ENCODE results near the gene FLRT3.

FLRT3 gene

GRCh38 chr20:14337400-14338171 is at the start of gene FLRT3:
FLRT3 (minus strand) TSS chr20:14337612; CDS start chr20:14327506, 10,106 bp downstream.
- peak within 1 kb of the TSS; percentile 35 for H3K4me3 ChIP-seq (ENCODE audit: low read depth, low read length)

GRCh38 chr20:14386726-14387125 is 49.3 kb upstream of the FLRT3 start:
- no peak overlapping the region for H3K4me3 ChIP-seq (ENCODE audit: low read depth, low read length)
- TF ChIP-seq, protein P1, sequence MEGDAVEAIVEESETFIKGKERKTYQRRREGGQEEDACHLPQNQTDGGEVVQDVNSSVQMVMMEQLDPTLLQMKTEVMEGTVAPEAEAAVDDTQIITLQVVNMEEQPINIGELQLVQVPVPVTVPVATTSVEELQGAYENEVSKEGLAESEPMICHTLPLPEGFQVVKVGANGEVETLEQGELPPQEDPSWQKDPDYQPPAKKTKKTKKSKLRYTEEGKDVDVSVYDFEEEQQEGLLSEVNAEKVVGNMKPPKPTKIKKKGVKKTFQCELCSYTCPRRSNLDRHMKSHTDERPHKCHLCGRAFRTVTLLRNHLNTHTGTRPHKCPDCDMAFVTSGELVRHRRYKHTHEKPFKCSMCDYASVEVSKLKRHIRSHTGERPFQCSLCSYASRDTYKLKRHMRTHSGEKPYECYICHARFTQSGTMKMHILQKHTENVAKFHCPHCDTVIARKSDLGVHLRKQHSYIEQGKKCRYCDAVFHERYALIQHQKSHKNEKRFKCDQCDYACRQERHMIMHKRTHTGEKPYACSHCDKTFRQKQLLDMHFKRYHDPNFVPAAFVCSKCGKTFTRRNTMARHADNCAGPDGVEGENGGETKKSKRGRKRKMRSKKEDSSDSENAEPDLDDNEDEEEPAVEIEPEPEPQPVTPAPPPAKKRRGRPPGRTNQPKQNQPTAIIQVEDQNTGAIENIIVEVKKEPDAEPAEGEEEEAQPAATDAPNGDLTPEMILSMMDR (IDR thresholded peaks at IDR 0.05; ENCODE audit: low read depth, low read length): no peak

More at GRCh38 chr20:14337400-14338171, at the start of gene FLRT3:
- TF ChIP-seq, protein P1 (IDR thresholded peaks at IDR 0.05; ENCODE audit: low read depth, low read length): 0 out of 2 replicates have a peak, but pooled peaks have one; percentile 12

GRCh38 chr20:14385176-14385740 is 47.8 kb upstream of the FLRT3 start:
- H3K4me3 ChIP-seq (ENCODE audit: low read depth, low read length): no peak overlapping the region
- TF ChIP-seq, protein P1 (IDR thresholded peaks at IDR 0.05; ENCODE audit: low read depth, low read length): no peak

DNA sequence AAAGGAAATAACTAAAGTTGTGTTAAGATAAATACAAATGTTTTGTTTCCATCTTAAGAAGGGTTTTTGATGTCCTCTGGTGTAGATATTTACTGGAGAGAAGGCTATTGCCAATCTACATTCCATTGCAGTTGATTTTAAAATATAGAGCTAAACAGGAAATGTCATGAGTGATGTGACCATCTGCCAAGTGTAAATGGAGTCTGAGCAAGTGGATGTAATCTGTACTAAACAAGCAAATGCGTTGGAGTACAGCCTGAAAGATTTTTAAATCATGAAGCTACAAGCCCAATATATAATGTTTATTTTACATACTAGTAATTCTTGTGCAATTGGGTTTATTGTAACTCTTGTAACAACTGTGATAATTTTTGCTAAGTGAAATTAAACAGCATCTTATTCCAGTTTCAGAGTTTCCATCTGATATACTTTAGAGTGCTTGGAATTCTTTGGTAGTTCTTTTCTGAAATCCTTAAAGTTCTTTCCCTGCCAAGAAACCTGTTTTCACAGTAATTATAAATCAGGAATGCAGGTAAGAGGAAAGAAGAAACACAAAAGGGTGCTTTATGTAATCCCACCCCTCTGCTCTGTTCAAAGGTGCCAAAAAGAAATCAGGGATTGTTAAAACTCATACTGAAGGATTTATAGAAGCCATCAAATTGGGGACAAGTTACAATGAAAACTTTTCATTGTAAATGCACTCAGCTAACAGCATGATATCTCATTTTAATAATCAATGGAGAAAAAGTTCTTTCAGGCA is 47.2 kb upstream of the FLRT3 start:
- TF ChIP-seq, protein P1 (IDR thresholded peaks at IDR 0.05; ENCODE audit: low read depth, low read length): no peak
- no peak overlapping the region for H3K4me3 ChIP-seq (ENCODE audit: low read depth, low read length)

- H3K4me3 ChIP-seq (ENCODE audit: low read depth, low read length): no peak overlapping the region
- TF ChIP-seq, protein P1 (IDR thresholded peaks at IDR 0.05; ENCODE audit: low read depth, low read length): no peak
These were observed 45.9 kb upstream of the FLRT3 start for GRCh38 chr20:14383335-14383734.

DNA sequence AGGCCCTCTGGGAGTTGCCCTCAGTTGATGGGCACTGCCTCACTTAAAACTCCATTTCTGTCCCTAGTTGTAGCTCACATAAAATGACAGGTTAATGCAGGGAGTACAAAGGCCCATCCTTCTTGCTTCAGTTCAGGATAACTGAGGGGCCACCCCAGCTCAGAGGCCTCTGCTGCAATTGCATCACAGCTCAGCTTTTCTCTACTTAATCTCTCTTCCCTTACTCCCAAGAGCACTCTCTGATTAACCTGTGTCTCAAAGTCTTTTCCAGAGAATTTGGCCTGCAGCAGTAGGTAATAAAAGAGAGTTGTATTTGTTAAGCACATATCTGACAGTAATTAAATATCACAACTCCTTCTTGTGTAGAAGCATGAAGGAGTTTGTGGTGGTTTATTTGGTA is 40.9 kb upstream of the FLRT3 start:
- no peak overlapping the region for H3K4me3 ChIP-seq (ENCODE audit: low read depth, low read length)
- TF ChIP-seq, protein P1 (IDR thresholded peaks at IDR 0.05; ENCODE audit: low read depth, low read length): no peak

Measured in WI38 (cell line).